AG04450 (cell line): ENCODE results near the gene MUC13. TPM values are rescaled to one million over a fixed set of nuclear protein-coding genes. Genes with fewer than 3 reads are reported as not detected.
A peak's percentile ranks its signal among the peaks of the same experiment; 100 is the strongest.

ENCODE experiments used
- CTCF ChIA-PET: fragments of 300-600, 350-600 bp; formaldehyde crosslinking; extraction: SDS; loops from one replicate; lab custom pipeline; 2022; ENCODE audit warnings: antibody characterized with exemption, inconsistent platforms; lab: Charles Lee
- POLR2A ChIA-PET: fragments of 350-600 bp; formaldehyde crosslinking; extraction: SDS; loops from one replicate; lab custom pipeline; 2021; ENCODE audit warnings: antibody characterized with exemption, inconsistent platforms; lab: Yijun Ruan, JAX
- DNase-seq: peaks from one replicate; pipeline ENCODE4 v3.0.0-alpha.2; 2011; ENCODE audit warnings: low read depth, low spot score
- H3K27ac ChIP-seq: one replicate; pipeline ENCODE4 v1.5.1; 2012; ENCODE audit warnings: low read depth, low read length, control low read depth
- H3K27me3 ChIP-seq: one replicate; pipeline ENCODE4 v1.6.0; 2012; ENCODE audit warnings: low read length; ENCODE audit not compliant: control insufficient read depth, insufficient read depth
- H3K4me3 ChIP-seq: 2 replicates; pipeline ENCODE4 v1.5.1; 2011; ENCODE audit warnings: mild to moderate bottlenecking, low read depth, low read length, control low read depth
- H3K9me3 ChIP-seq: 2 replicates; pipeline ENCODE4 v1.5.1; 2012; ENCODE audit warnings: low read length; ENCODE audit not compliant: control insufficient read depth, insufficient read depth
- polyA plus RNA-seq: library from polyadenylated mRNA; depleted of rRNA; stranded (reverse); fragments of >200 nt; gene quantifications from 2 replicates; pipeline ENCODE4 v1.2.3, GENCODE V29; 2011
- TF ChIP-seq, protein P1 (sequence below): IDR thresholded peaks from 2 replicates; pipeline ENCODE4 v1.5.1; 2011; ENCODE audit warnings: low read depth, low read length, control low read depth, inconsistent platforms

The MUC13 gene
- polyA plus RNA-seq, 1 experiment = not detected

DNA sequence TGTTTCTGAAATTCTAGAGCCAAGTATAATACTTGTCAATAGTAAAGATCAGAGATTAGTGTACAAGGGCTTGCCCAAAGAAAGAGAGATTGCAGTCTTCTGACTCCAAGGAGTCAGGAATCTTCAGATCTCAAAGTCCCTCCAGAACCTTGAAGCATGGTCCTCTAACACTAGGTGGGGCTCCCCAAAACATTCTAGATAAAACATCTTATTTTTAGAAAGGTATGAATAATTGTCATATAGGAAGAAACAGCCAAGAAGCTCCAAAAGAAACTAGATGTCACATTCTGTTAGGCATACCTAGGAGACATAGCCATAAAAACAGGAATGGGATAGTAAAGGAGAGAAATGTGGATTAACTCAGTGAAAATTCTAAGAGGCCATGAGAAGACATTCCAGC is 10.7 kb downstream of the MUC13 start:
- ChIA-PET CTCF (interaction anchor here (1.2 to 2.7 kb wide), 4 partner anchors 9 to 662 kb away, joined by 3 to 10 read pairs (median 3); no protein-coding TSS in a partner anchor), POLR2A (no interaction called here)
- no peak overlapping the region for H3K27ac ChIP-seq
- H3K4me3 ChIP-seq = no peak overlapping the region
- TF ChIP-seq, protein P1, sequence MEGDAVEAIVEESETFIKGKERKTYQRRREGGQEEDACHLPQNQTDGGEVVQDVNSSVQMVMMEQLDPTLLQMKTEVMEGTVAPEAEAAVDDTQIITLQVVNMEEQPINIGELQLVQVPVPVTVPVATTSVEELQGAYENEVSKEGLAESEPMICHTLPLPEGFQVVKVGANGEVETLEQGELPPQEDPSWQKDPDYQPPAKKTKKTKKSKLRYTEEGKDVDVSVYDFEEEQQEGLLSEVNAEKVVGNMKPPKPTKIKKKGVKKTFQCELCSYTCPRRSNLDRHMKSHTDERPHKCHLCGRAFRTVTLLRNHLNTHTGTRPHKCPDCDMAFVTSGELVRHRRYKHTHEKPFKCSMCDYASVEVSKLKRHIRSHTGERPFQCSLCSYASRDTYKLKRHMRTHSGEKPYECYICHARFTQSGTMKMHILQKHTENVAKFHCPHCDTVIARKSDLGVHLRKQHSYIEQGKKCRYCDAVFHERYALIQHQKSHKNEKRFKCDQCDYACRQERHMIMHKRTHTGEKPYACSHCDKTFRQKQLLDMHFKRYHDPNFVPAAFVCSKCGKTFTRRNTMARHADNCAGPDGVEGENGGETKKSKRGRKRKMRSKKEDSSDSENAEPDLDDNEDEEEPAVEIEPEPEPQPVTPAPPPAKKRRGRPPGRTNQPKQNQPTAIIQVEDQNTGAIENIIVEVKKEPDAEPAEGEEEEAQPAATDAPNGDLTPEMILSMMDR = peak; percentile 33
- H3K27me3 ChIP-seq = peaks cover 7% of the 10 kb centered on the region
- no peak for DNase-seq
- H3K9me3 ChIP-seq = no peaks in the 10 kb centered on the region

DNA sequence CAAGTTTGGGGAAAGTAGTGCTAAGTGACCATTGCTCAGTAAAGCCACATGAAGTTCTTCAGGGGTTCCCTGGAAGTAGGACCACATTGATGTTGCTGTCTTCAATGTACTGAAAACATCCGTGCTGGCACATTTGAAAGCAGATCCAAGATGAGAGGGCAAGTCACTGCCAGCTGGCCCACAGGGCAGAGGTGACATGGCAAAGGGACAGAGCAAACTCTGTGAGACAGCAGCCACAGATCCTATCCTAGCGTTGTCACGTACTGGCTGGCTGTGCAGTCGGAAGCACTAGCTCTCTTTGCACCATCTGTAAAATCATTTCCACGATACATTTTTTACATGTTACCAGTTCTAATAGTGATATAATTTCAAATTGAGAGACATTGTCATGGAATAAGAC is 13.8 kb downstream of the MUC13 start:
- CTCF ChIA-PET = interaction anchor here (0.7 kb wide), 1 partner anchor 370 kb away, joined by 3 read pairs; no protein-coding TSS in a partner anchor

DNA sequence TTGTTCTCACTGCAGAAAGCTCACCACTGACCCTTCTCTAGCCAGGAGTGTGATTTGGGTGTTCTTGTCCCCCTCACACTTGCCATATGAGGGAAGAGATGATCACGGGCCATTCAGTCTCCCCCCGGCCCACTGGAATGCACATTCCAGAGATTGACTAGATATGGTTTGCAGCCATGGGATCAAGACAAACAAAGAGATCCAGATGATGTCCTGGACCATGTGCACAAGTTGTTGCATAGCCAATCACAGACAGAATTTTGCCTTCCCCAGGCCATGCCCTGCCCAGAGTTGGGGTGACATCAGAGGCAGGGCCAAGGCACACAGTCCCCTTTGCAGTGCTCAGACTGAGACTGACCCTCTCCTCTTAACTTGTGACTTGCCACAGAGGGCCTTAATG is 14.8 kb downstream of the MUC13 start:
- Histone ChIP-seq H3K27me3 (peaks cover 16% of the 10 kb centered on the region), H3K9me3 (no peaks in the 10 kb centered on the region), H3K27ac (no peak overlapping the region), H3K4me3 (no peak overlapping the region)
- no peak for DNase-seq
- CTCF ChIA-PET = no interaction called here
- TF ChIP-seq, protein P1 = no peak
- POLR2A ChIA-PET = no interaction called here

More for the DNA sequence above, 13.8 kb downstream of the MUC13 start:
- H3K9me3 ChIP-seq = no peaks in the 10 kb centered on the region
- H3K27me3 ChIP-seq = peaks cover 16% of the 10 kb centered on the region
- no peak for DNase-seq
- TF ChIP-seq, protein P1 = no peak
- H3K4me3 ChIP-seq = no peak overlapping the region
- POLR2A ChIA-PET = no interaction called here
- no peak overlapping the region for H3K27ac ChIP-seq

DNA sequence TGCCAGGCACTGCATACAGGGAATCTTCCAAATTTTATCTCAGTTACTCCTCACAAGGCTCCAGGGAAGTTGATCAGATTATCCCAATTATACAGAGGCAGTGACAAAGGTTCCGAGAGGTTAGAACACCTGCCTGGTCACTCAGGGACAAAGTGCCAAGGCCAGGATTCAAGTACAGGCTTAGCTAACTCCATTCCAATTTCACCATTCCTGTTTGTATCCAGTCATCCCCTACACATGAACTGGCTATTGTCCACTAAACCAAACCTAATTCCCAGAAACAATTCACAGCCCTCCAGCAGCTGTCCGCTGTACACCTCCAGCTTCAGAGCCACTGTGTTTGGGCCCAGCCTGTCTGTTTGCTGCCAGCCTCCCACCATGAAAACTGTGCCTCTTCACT is 16.0 kb downstream of the MUC13 start:
- no peak for DNase-seq
- Histone ChIP-seq H3K27me3 (peaks cover 12% of the 10 kb centered on the region), H3K9me3 (no peaks in the 10 kb centered on the region), H3K27ac (no peak overlapping the region), H3K4me3 (no peak overlapping the region)
- TF ChIP-seq, protein P1 = no peak
- ChIA-PET CTCF (interaction anchor here (1.1 to 1.8 kb wide), 3 partner anchors 9 to 17 kb away, joined by 3 to 10 read pairs (median 4); no protein-coding TSS in a partner anchor), POLR2A (interaction anchor here (0.7 kb wide), 1 partner anchor 535 kb away, joined by 3 read pairs; no protein-coding TSS in a partner anchor)

DNA sequence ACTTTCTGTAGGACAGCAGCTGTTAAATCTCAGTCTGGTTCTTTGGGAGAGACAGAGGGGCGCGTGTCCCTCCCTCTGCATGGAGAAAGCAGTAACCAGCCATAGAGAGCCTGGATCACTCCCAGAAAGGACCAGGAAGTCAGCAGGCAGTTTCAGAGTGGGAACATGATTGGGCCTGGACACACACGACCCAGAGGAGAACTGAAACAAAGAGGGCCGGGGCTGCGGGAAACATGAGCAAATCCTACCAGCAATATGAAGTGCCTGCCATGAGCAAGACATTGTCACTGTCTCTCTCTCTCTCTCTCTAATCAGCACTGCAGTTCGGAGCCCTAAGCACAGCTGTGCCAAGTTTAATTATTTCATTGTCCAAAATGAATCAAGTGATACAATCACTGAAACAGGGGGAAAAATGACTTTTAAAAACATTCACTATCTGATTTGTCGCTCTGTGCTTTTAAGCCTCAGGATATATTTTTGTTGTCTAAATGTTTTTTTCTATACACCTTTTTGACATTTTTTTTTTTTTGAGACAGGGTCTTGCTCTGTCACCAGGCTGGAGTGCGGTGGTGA is 17.6 kb downstream of the MUC13 start:
- TF ChIP-seq, protein P1 = no peak
- POLR2A ChIA-PET = interaction anchor here (0.7 kb wide), 1 partner anchor 1032 kb away, joined by 3 read pairs; no protein-coding TSS in a partner anchor
- no peak overlapping the region for H3K27ac ChIP-seq
- H3K4me3 ChIP-seq = no peak overlapping the region
- DNase-seq = no peak
- CTCF ChIA-PET = interaction anchor here (0.5 to 1.8 kb wide), 4 partner anchors 12 to 156 kb away, joined by 3 to 10 read pairs (median 6); no protein-coding TSS in a partner anchor
- peaks cover 14% of the 10 kb centered on the region for H3K27me3 ChIP-seq
- H3K9me3 ChIP-seq = no peaks in the 10 kb centered on the region
